Choroid plexus epithelial cell (primary cell): Measurements from ENCODE around the gene THSD7B.
"Not testable (repeated sequence)": the region's sequence is repeated elsewhere in the genome, so short reads cannot be mapped to it uniquely, and the experiment has no call there.

Source experiments
- DNase-seq: peaks from one replicate; pipeline ENCODE4 v3.0.0-alpha.2; 2010; ENCODE audit warnings: low read depth
- H3K4me3 ChIP-seq: 2 replicates; pipeline ENCODE4 v1.5.1; 2011; ENCODE audit warnings: low read depth, mild to moderate bottlenecking, control low read depth, low read length, moderate library complexity
- CTCF ChIP-seq: conservative IDR thresholded peaks from 2 replicates; pipeline ENCODE4 v1.5.1; 2011; ENCODE audit warnings: low read depth, mild to moderate bottlenecking, control low read depth, inconsistent platforms, low read length, moderate library complexity

Gene THSD7B

GRCh38 chr2:137675584-137676327 is 910.4 kb downstream of the THSD7B start:
- no peak for TF ChIP-seq CTCF
- DNase-seq = no peak
- no peak overlapping the region for H3K4me3 ChIP-seq

DNA sequence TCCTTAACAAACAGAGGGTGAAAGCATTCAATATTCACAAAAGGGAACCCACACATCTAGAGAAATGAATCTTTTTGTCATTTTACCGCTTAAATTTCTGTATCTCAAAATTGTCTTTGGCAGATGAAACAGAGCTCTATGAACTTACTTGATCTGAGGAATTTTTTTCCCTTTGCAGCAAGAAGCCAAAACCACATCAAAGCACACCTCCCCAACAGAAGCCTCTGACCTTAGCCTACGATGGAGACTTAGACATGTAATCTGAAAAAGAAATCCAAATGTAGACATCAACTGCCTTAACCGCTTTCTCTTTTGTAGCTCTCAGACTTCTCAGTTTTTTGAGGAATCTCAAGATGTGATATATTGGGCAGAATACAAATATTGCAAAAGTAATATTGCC is 911.0 kb downstream of the THSD7B start:
- no peak for DNase-seq
- no peak overlapping the region for H3K4me3 ChIP-seq
- no peak for TF ChIP-seq CTCF

DNA sequence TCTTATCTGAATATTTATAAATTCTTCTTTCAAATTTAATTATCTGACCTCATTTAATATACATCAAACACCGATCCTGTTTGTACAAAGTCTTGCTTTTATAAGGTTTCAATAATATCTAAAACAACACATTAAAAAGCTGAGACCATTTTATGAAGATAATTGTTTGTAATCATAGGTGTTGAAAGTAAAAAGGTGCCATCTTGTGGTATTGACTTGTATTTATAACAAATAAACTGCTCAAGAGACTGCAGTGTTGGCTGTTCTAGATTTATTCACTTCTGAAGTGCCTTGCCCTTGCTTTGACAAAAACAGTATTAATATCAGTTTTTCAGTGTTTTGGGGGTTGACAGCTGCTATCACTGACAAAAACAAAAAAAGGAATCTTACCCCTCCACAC is 912.1 kb downstream of the THSD7B start:
- TF ChIP-seq CTCF = no peak
- DNase-seq = no peak
- H3K4me3 ChIP-seq = no peak overlapping the region

GRCh38 chr2:137689549-137689948 is 924.2 kb downstream of the THSD7B start:
- no peak for TF ChIP-seq CTCF
- DNase-seq = peak; percentile 4
- H3K4me3 ChIP-seq = no peak overlapping the region

DNA sequence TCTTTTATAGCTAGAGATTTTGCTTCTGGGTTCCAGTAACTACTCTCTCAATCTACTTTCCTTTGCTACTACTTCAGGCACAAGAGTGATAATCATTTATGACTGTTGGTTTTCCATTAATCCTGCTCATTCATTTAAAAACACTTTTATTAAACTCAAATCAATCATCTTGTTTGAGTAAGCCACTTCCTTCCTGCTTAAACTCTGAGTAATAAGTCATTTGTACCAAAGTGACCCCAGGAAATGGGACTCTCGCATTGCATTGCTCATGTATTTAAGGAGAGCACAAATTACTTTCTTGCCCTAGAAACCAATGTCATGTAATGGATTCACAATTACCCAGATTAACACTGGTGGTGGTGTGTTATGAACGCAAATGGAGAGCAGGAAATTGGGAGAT is 928.2 kb downstream of the THSD7B start:
- DNase-seq = no peak
- TF ChIP-seq CTCF = no peak
- no peak overlapping the region for H3K4me3 ChIP-seq

- no peak overlapping the region for H3K4me3 ChIP-seq
- DNase-seq = no peak
- TF ChIP-seq CTCF = no peak
These were observed 931.6 kb downstream of the THSD7B start for GRCh38 chr2:137696916-137697315.

DNA sequence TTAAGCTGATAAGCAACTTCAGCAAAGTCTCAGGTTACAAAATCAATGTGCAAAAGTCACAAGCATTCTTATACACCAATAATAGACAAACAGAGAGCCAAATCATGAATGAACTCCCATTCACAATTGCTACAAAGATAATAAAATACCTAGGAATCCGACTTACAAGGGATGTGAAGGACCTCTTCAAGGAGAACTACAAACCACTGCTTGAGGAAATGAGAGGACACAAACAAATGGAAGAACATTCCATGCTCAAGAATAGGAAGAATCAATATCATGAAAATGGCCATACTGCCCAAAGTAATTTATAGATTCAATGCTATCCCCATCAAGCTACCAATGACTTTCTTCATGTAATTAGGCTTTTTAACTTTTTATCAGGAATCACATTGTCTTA is 934.9 kb downstream of the THSD7B start:
- not testable (repeated sequence) for DNase-seq

More for the DNA sequence above, 934.9 kb downstream of the THSD7B start:
- not testable (repeated sequence) for H3K4me3 ChIP-seq
